Loucy (cell line): ENCODE measurements around the gene GCSAML.

Source experiments
- EZH2phosphoT487 ChIP-seq: fragments of 200-600 bp; IDR thresholded peaks from 2 replicates; pipeline ENCODE4 v1.6.1; 2018; ENCODE audit warnings: antibody characterized with exemption, mild to moderate bottlenecking, moderate library complexity, borderline replicate concordance
- TF ChIP-seq, protein P1 (sequence below): fragments of 200-600 bp; sonication (generic); conservative IDR thresholded peaks from 2 replicates; pipeline ENCODE4 v1.5.1; 2014; ENCODE audit warnings: mild to moderate bottlenecking, antibody characterized with exemption, low read length

DNA sequence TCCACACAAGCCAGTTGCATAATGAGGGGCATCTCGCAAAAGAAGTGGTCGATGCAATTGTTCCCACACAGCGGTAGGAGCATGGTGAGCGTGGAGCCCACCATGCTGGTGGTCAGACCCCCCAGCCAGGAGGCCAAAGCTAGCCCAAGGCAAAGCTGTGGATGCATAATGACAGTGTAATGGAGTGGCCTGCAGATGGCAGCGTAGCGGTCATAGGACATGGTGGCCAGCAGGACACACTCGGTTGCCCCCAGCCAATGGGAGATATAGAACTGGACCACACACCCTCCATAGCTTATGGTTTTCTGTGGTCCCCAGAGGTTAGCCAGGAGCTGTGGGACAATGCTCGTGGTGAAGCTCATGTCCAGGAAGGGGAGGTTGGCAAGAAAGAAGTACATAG, 17.0 kb upstream of the GCSAML start:
- TF ChIP-seq, protein P1, sequence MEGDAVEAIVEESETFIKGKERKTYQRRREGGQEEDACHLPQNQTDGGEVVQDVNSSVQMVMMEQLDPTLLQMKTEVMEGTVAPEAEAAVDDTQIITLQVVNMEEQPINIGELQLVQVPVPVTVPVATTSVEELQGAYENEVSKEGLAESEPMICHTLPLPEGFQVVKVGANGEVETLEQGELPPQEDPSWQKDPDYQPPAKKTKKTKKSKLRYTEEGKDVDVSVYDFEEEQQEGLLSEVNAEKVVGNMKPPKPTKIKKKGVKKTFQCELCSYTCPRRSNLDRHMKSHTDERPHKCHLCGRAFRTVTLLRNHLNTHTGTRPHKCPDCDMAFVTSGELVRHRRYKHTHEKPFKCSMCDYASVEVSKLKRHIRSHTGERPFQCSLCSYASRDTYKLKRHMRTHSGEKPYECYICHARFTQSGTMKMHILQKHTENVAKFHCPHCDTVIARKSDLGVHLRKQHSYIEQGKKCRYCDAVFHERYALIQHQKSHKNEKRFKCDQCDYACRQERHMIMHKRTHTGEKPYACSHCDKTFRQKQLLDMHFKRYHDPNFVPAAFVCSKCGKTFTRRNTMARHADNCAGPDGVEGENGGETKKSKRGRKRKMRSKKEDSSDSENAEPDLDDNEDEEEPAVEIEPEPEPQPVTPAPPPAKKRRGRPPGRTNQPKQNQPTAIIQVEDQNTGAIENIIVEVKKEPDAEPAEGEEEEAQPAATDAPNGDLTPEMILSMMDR, result peak; percentile 68
- TF ChIP-seq EZH2phosphoT487, result no peak
